HG03175 (cell line): ENCODE measurements around the gene STAT3.
A peak's percentile ranks its signal among the peaks of the same experiment; 100 is the strongest.
"Not testable (repeated sequence)": the region's sequence is repeated elsewhere in the genome, so short reads cannot be mapped to it uniquely, and the experiment has no call there.

ENCODE experiments used
- ATAC-seq: cut with Tn5 transposase; IDR thresholded peaks from one replicate; pipeline ENCODE4 v1.9.1; 2021; ENCODE audit warnings: mild to moderate bottlenecking, moderate library complexity; ENCODE audit not compliant: unreplicated experiment

The STAT3 gene

DNA sequence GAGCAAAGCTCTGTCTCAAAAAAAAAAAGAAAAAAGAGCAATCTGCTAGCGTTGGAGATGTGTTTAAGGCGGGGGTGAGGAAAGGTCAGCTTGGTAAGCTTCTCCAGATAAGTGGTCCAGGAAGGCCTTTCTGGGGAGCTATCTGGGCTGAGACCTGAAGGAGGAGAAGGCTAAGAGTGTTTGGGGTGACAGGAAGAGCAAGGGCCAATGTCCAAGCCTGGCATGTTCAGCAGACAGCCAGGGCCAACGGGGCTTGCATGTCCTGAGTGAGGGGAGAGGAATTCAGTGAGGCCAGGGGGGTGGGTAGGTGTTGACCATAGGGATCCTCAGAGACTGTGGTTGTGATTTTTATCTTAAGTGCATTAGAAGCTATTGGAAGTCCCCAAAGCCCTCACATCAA, 84.5 kb downstream of the STAT3 start:
- ATAC-seq, result no peak

DNA sequence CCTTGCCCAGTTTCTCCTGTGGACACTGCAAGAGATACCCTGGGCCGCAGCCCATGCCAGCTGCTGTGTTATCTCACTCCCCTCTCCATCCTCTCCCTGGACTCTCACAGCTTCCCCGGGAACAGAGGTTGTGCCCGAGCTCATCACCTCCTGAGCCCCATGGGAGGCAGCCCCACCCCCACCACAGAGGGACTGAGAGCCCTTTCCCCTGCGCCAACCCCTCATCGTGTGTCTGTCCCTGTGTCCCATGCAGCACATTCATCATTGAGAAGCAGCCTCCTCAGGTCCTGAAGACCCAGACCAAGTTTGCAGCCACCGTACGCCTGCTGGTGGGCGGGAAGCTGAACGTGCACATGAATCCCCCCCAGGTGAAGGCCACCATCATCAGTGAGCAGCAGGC, 87.2 kb downstream of the STAT3 start:
- ATAC-seq, result no peak

DNA sequence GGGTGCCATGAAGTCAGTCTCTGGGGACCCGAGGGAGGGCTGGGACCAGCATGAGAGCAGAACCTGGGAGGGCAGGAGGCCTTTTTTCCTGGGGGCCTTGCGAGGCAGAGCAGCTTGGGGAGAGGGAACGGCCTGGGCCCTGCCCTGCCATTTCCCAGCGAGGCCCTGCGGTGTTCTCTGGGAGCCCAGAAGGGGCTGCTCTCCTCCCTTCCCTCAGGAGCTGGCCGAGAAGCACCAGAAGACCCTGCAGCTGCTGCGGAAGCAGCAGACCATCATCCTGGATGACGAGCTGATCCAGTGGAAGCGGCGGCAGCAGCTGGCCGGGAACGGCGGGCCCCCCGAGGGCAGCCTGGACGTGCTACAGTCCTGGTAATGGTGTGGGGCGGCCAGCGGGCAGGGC, 88.3 kb downstream of the STAT3 start:
- not testable (repeated sequence) for ATAC-seq

- not testable (repeated sequence) for ATAC-seq
Measured at GRCh38 chr17:42299361-42299760, 88.9 kb downstream of the STAT3 start.

DNA sequence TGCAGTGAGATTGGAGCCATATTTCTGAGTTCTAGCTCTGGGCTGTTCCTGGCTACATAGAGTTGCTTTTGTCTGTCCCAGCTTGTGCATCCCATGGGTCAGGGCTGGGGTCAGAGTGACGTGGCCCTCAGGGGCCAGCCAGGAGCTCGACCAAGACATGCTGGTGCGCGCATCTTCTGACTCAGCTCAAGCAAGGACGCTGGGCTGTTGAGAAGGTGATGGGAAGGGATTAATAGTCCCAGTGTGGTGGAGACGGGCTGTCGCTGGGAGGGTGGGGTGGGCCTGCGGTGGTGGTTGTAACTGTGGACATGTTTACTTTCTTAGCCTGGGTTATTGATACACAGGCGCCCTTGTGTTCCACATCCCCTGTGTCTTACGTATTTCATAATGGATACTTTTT, 90.5 kb downstream of the STAT3 start:
- not testable (repeated sequence) for ATAC-seq

GRCh38 chr17:42296012-42296411, 92.2 kb downstream of the STAT3 start:
- no peak for ATAC-seq

GRCh38 chr17:42294469-42295398, 93.5 kb downstream of the STAT3 start:
- no peak for ATAC-seq

DNA sequence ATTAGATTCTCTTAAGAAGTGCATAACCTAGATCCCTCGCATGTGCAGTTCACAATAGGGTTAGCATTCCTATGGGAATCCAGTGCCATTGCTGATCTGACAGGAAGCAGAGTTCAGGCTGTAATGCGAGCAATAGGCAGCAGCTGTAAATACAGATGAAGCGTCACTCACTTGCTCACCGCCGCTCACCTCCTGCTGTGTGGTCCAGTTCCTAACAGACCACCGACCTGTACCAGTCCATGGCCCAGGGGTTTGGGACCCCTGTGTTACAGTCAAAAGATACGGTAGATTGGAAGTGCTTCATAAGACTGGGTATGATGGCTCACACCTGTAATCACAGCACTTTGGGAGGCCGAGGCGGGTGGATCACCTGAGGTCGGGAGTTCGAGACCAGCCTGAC, 97.1 kb downstream of the STAT3 start:
- no peak for ATAC-seq

- ATAC-seq, result no peak
Measured at GRCh38 chr17:42290577-42290976, 97.7 kb downstream of the STAT3 start.

DNA sequence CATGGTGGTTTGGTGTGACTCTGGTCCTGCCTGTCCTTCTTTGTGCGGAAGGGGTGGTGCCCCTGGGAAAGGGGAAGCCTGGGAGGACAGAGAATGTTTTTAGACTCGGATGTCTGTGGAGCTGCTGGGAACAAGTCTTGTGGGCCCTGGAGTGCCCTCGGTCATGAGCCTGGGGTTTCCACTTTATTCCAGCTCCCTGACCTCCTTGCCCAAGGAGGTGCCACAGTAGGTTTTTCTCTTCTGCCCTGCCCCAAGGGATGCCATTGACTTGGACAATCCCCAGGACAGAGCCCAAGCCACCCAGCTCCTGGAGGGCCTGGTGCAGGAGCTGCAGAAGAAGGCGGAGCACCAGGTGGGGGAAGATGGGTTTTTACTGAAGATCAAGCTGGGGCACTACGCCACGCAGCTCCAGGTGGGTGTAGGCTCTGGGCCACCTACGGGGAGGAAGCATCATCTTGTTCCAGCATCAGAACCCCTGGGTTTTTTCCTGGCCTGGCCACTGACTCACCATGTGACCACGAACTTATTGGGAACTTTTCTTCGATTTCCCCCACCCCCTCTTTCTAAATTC, 98.5 kb downstream of the STAT3 start:
- no peak for ATAC-seq

DNA sequence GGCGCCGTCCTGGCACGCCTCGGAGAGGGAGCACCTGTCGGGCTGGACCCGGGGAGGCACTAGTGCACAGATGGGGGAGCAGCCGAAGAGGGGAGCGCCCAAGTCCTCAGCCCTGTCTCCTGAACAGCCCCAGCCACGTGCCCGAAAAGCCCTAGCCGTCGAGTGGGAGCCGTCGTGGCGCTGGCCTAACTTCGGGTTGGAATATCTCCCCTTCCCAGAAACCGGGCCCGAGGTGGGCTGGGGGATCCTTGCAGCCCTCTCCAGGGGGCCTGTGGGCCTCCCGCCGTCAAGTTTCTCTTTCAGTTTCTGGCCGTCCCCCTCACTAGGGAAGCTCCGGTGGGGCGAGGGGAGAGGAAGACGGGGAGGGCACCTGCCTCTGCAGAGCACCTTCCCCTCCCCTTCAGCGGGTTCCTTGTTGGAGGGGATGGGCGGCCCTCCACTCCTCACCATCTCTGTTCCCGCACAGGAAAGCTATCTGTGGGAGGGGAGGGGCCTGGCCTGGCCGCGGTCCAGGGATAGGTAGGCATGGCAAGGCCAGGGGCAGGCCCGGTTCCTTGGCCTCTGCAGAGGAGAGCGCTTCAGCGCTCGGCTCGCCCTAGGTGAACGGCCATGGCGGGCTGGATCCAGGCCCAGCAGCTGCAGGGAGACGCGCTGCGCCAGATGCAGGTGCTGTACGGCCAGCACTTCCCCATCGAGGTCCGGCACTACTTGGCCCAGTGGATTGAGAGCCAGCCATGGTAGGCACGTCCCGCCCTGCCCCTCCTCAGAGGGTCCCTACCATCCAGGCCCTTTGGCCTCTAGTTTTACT, 99.2 kb downstream of the STAT3 start:
- peak; percentile 18 for ATAC-seq

DNA sequence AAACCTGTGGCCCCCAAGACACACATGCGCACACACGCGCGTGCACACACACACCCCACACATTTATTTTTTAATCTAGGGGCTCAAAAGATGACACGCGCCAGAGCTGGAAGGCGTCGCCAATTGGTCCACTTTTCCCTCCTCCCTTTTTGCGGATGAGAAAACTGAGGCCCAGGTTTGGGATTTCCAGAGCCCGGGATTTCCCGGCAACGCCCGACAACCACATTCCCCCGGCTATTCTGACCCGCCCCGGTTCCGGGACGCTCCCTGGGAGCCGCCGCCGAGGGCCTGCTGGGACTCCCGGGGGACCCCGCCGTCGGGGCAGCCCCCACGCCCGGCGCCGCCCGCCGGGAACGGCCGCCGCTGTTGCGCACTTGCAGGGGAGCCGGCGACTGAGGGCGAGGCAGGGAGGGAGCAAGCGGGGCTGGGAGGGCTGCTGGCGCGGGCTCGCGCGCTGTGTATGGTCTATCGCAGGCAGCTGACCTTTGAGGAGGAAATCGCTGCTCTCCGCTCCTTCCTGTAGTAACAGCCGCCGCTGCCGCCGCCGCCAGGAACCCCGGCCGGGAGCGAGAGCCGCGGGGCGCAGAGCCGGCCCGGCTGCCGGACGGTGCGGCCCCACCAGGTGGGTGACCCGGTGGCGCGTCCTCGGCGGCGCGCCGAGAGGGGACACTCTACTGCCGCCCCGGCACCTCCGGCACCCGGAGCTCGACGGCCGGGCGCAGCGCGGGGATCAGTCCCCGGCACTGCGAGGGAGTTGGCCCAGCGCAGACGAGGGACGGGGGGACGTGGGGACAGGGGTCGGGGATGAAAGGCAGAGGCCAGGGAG, 100.1 kb downstream of the STAT3 start, which contains the start of gene STAT5A:
Gene STAT5A, plus strand, starts transcription at position 522 of the 826 bp plus-strand sequence. CDS start 914 bp downstream, outside the sequence.
- peak; percentile 59 for ATAC-seq

GRCh38 chr17:42287305-42287976, 100.8 kb downstream of the STAT3 start:
- no peak for ATAC-seq

DNA sequence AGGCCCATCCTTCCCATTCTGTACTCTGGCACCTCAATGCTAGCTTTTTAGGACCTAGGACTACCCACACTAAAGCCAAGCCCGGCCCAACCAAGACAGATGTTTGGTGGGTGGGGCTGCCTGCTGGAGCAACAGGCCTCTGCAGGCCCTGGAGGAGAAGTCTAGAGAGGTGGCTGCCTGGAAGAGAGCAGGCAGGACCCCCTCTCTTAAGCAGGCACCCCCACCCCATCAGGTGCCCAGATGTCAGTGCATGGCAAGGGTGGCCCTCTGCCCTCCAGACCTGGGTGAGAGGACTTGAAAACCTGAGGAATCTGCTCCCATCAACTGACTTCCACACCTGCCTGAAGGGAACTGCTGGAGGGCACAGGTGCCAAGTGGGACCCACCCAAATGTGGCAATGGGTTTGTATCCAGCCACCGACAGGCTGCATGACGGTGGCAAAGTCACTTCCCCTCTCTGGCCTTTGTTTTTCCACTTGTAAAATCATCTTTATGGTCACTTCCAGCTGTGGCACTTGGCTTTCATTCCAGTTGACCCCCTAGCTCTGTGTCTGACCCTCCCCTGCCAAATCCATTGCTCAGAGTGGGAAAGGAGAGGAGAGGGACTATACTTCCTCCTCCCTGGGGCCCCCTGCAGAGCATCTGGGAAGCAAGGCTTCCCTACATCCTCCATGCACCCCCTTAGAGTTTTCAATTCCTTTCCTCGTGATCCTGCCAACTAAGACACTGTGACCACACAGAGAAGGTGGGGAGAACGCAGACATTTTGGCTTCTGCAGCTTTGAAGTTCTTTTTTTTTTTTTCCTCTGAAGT, 101.6 kb downstream of the STAT3 start:
- no peak for ATAC-seq

GRCh38 chr17:42285346-42286050, 102.7 kb downstream of the STAT3 start:
- no peak for ATAC-seq

DNA sequence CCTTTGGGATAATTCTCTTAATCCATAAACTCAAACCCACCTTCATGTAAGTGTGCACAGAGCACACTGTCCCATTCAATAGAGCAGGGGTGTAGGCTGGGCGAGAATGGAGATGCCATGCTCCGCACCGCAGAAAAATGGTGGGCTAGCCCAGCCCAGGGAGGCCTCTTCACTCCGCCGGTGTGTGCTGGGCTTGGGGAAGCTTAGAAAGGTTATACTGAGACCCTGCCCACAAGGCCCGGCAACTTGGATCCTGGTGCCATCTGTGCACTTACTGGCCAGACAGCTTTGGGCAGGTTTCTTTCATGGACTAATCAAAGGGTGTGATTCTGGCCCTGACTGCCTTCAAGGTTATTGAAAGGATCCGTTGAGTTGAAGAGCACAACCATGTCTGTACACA, 103.7 kb downstream of the STAT3 start:
- ATAC-seq, result no peak

- ATAC-seq, result no peak
Measured at GRCh38 chr17:42284024-42284369, 104.2 kb downstream of the STAT3 start.

DNA sequence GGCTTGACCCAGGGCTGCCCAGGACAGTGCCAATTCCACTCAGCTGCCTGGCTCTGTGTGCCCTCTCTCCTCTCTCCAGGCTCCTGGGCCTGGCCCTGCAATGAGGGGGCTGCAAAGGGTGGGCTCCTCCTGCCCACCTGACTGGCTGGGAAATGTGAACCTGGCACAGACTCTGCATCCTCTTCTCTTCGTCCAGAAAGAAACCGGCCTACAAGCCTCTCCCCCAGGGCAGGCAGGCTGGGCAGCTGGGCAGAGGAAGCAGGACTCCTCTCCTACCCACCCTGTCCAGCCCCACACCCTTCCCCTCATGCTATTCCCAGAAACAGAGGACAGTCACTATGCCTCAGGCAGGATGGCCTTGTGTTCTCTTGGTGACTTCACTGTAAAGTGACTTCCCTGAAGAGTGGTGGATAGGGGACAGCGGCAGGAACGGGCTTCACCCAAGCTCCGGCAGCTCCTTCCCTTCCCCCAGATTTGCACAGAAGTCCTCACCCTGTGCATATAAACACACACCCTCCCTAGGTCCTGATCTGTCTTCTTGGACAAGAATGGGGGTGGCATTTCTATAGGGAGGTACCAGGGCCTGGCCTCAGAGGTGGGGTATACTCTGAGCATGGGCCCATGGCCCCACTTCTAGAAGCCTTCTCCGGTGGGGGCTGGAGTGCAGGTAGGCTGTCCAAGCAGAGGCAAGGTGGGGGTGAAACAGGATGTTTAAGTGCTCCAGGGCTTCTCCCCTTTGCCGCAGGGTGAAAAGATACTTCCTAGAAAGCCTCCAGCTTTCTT, 104.8 kb downstream of the STAT3 start:
- no peak for ATAC-seq
